OCI-LY7 (cell line): ENCODE measurements around the gene KIR3DL3.

Experiments
- EZH2phosphoT487 ChIP-seq: fragments of 200-600 bp; sonication (generic); IDR thresholded peaks from 2 replicates; pipeline ENCODE4 v1.6.1; 2018; ENCODE audit warnings: low read depth, borderline replicate concordance, mild to moderate bottlenecking, mixed run types, antibody characterized with exemption, low read length, moderate library complexity, mixed read lengths
- TF ChIP-seq, protein P1 (sequence below): fragments of 200-600 bp; sonication (generic); conservative IDR thresholded peaks from 2 replicates; pipeline ENCODE4 v1.5.1; 2014; ENCODE audit warnings: mild to moderate bottlenecking, antibody characterized with exemption, low read length, moderate library complexity, mixed read lengths

DNA sequence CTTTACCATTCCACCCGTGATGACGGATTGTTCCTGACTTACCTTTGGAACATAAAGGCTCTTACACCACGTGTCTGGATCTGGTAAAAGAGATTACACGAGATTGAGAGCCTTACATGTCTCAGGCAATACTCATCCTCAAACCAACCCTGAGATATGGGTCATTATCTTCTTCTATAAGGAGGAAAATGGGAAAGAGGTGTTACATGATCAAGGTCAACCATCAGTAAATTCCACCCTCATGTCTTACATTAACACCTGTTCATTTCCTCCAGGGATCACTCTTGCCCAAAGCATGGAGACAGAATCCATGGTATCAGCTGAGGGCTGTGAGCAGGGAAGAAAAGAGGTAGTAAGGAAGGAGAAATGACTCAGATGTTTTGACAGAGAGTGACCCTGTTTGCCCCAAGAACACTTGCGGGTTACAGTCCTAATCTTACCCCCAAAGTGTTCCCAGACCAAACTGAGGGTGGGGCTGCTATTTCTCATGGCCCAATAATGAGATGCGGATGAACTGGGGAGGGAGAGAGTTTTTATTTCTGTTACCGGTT lies 41.9 kb upstream of the KIR3DL3 start:
- TF ChIP-seq, protein P1, sequence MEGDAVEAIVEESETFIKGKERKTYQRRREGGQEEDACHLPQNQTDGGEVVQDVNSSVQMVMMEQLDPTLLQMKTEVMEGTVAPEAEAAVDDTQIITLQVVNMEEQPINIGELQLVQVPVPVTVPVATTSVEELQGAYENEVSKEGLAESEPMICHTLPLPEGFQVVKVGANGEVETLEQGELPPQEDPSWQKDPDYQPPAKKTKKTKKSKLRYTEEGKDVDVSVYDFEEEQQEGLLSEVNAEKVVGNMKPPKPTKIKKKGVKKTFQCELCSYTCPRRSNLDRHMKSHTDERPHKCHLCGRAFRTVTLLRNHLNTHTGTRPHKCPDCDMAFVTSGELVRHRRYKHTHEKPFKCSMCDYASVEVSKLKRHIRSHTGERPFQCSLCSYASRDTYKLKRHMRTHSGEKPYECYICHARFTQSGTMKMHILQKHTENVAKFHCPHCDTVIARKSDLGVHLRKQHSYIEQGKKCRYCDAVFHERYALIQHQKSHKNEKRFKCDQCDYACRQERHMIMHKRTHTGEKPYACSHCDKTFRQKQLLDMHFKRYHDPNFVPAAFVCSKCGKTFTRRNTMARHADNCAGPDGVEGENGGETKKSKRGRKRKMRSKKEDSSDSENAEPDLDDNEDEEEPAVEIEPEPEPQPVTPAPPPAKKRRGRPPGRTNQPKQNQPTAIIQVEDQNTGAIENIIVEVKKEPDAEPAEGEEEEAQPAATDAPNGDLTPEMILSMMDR, result no peak
- no peak for TF ChIP-seq EZH2phosphoT487
